Right atrium auricular region (tissue), 2 donors: ENCODE data around the gene SLC39A11. TPM values are rescaled to one million over a fixed set of nuclear protein-coding genes. Genes with fewer than 3 reads are reported as not detected.

Experiments
- DNase-seq: peaks from one replicate; pipeline ENCODE4 v3.0.0-alpha.2; 2019; ENCODE audit warnings: low spot score
- H3K27ac ChIP-seq, 2 donors: fragments of 200-600 bp; sonication (generic); 1 replicate in 1 of 2; 2 replicates in 1 of 2; pipeline ENCODE4 v1.5.1; 2016 to 2019
- H3K27me3 ChIP-seq, 2 donors: fragments of 200-600 bp; sonication (generic); one replicate each; pipeline versions ENCODE4 v1.5.1 to v1.6.0; 2017 to 2019
- H3K36me3 ChIP-seq: fragments of 200-600 bp; sonication (generic); one replicate; pipeline ENCODE4 v1.5.1; 2016
- H3K4me1 ChIP-seq, 2 donors: fragments of 200-600 bp; sonication (generic); one replicate each; pipeline versions ENCODE4 v1.5.1 to v1.6.0; 2017 to 2019
- H3K4me3 ChIP-seq, 2 donors: fragments of 200-600 bp; sonication (generic); 1 replicate in 1 of 2; 2 replicates in 1 of 2; pipeline ENCODE4 v1.5.1; 2017 to 2019; ENCODE audit warnings: mild to moderate bottlenecking in 1 of 2, moderate library complexity in 1 of 2
- H3K9me3 ChIP-seq, 2 donors: fragments of 200-600 bp; sonication (generic); one replicate each; pipeline ENCODE4 v1.5.1; 2019
- total RNA-seq, 2 donors: library from RNA; depleted of rRNA; stranded (reverse); fragments of >200 nt; gene quantifications; one replicate each; pipeline ENCODE4 v1.1.0, GENCODE V29; 2016
- TF ChIP-seq, protein P1 (sequence below), 2 donors: fragments of 200-600 bp; sonication (generic); IDR thresholded peaks; one replicate each; pipeline ENCODE4 v1.5.1; 2019; ENCODE audit warnings: antibody characterized with exemption in 2 of 2

Gene SLC39A11
- total RNA-seq, 2 donors from 2014 or later = 7.4 to 15.5 TPM

DNA sequence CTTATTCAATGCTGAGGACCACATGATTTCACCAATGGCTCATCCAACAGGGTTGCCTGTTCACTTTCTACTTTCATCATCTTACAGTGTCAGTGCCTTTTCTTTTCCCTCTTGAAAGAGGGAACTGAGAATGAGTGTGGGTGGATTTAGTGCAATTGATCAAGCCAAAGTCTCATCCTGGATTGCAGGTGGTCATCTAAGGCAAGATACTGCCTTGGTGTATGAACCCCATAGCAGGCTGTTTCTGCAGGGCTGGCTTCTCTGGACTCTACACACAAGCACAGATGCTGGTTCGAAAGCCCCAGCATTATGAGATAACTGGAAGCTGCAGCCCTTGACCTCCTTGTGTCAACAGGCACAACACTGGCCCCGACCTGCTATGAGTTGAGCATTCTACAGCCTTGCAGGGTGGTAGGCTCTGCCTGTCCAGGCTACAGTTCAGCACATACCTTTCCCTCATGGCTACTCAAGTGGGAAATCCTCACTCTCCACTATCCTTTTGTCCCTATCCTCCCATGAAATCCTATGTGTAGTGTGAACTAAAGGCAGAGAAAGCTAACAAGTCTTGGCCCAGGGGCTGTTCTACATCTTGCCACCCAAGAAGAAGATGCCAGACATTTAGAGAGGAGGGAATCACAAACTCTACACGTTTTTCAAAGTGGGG lies 358.7 kb downstream of the SLC39A11 start:
- H3K9me3 ChIP-seq = no peaks in the 10 kb centered on the region
- no peak overlapping the region for H3K27ac ChIP-seq
- H3K4me1 ChIP-seq = no peaks in the 10 kb centered on the region
- TF ChIP-seq, protein P1, sequence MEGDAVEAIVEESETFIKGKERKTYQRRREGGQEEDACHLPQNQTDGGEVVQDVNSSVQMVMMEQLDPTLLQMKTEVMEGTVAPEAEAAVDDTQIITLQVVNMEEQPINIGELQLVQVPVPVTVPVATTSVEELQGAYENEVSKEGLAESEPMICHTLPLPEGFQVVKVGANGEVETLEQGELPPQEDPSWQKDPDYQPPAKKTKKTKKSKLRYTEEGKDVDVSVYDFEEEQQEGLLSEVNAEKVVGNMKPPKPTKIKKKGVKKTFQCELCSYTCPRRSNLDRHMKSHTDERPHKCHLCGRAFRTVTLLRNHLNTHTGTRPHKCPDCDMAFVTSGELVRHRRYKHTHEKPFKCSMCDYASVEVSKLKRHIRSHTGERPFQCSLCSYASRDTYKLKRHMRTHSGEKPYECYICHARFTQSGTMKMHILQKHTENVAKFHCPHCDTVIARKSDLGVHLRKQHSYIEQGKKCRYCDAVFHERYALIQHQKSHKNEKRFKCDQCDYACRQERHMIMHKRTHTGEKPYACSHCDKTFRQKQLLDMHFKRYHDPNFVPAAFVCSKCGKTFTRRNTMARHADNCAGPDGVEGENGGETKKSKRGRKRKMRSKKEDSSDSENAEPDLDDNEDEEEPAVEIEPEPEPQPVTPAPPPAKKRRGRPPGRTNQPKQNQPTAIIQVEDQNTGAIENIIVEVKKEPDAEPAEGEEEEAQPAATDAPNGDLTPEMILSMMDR (IDR thresholded peaks at IDR 0.05) = no peak
- H3K36me3 ChIP-seq = no peaks in the 10 kb centered on the region
- H3K27me3 ChIP-seq = no peaks in the 10 kb centered on the region
- no peak overlapping the region for H3K4me3 ChIP-seq
- DNase-seq = no peak

DNA sequence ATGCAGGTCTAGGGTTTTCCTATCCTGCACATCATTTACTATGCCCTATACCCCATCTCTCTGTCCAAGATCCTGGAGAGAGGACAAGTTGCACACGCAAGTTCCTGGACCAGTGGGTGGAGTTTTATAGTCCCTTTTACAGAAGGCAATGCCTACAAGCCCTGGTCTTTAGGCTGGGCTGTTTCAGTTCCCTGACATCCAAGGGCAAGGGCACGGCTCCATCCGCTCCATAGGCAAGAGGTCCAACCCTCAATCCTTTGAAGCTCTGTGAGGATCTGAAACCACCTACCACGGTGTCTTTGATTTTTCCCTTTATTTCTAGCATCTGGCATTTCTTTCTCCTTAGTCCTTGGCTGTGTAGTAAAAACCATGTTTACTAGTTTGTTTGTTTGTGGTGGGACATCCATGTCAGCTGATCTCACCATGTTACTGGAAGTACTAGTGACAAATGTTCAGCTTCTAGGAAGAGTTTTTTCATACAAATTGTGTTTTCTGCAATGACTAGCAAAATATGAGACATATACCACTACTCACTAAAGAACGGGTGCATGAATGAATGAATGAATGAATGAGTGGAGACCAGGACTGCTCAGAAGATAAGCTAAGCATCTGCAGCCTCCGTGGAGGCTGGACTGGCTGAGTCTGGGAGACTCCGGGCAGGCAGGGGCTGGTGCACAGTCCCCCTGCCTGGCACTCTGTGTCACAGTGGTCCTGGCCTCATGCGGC lies 359.4 kb downstream of the SLC39A11 start:
- no peak overlapping the region for H3K4me3 ChIP-seq
- TF ChIP-seq, protein P1 (IDR thresholded peaks at IDR 0.05) = no peak
- no peaks in the 10 kb centered on the region for H3K36me3 ChIP-seq
- H3K9me3 ChIP-seq = no peaks in the 10 kb centered on the region
- no peak for DNase-seq
- H3K4me1 ChIP-seq = no peaks in the 10 kb centered on the region
- no peak overlapping the region for H3K27ac ChIP-seq
- no peaks in the 10 kb centered on the region for H3K27me3 ChIP-seq

DNA sequence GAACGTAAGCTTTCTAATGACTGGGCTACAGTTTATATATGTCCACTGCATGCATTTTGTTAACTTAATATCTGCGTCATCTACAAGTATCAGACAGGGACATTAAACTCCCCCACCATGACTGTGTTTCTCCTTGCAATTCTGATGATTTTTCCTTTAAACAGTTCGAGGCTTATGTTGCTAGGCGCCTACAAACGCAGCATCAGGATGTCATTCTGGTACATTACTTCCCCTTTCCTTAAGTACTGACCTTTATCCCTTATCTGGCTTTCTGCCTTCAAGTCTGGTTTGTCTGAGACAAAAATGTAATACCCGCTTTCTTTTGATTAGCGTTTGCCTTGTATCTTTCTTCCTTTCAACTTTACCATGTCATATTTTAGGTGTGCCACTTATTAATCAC lies 362.4 kb downstream of the SLC39A11 start:
- no peaks in the 10 kb centered on the region for H3K36me3 ChIP-seq
- no peaks in the 10 kb centered on the region for H3K27me3 ChIP-seq
- DNase-seq = no peak
- TF ChIP-seq, protein P1 (IDR thresholded peaks at IDR 0.05) = no peak
- no peak overlapping the region for H3K27ac ChIP-seq
- H3K4me1 ChIP-seq = no peaks in the 10 kb centered on the region
- no peak overlapping the region for H3K4me3 ChIP-seq
- H3K9me3 ChIP-seq = no peaks in the 10 kb centered on the region

DNA sequence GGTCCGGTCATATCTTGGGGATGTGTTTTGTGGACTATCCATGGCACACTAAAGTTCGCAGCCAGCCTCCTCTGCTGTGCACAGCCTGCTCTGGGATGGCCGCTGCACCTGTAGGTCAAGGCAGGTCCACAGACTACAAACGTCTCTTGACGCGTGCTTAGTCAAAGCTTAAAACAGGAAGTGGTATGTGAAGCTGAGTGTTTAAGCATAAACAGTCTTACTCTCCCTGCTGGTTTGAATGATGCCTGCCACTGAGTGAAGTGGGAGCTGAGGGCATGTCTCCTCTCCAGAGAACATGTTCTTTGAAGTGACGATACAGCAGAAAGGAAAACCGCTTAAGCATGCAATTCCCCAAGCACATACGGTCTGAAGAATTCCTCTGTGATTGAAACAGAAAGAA lies 365.6 kb downstream of the SLC39A11 start:
- Histone ChIP-seq H3K36me3 (no peaks in the 10 kb centered on the region), H3K4me1 (no peaks in the 10 kb centered on the region), H3K27me3 (no peaks in the 10 kb centered on the region), H3K9me3 (no peaks in the 10 kb centered on the region), H3K27ac (no peak overlapping the region), H3K4me3 (no peak overlapping the region)
- TF ChIP-seq, protein P1 (IDR thresholded peaks at IDR 0.05) = no peak
- DNase-seq = no peak

DNA sequence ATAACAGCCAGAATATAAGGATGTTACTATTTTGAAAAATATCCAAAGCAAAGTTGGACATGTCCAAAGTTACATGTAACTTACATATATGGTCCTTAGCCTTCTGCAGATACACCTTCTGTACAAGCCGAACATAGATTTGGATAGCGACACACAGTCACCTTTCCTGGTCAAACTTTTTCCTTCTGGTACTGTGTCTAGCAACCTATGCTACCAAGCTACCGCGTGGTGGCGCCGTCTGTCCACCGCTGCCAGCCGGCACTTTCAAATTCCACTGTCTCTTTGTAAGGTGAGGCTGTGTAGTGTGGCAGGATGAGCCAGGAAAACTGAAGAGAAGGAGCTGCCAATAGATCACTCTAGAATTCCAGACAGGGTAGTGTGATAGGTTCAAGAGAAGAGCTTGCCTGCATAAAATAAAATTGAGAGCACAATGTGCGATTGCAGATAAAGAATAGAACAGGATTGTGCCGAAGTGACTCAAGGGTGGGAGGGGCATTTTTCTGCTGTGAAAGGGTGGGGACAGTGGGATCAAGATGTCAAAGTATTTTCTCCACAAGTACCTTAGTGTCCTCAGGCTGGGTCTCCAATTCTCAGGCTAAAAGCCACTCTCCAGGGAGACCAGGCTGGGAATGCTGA lies 366.9 kb downstream of the SLC39A11 start:
- H3K27ac ChIP-seq = no peak overlapping the region
- no peaks in the 10 kb centered on the region for H3K27me3 ChIP-seq
- no peaks in the 10 kb centered on the region for H3K4me1 ChIP-seq
- no peak overlapping the region for H3K4me3 ChIP-seq
- no peak for DNase-seq
- H3K36me3 ChIP-seq = no peaks in the 10 kb centered on the region
- H3K9me3 ChIP-seq = no peaks in the 10 kb centered on the region
- TF ChIP-seq, protein P1 (IDR thresholded peaks at IDR 0.05) = peak; percentile 69 to 80
